ENCODE data around the gene MYRIP. TPM values are rescaled to one million over a fixed set of nuclear protein-coding genes. Genes with fewer than 3 reads are reported as not detected.

The MYRIP gene
- total and polyA plus RNA-seq, 2 of the 4 experiments (the other 2 are of a cell fraction), result not detected

GRCh38 chr3:40045051-40045450 is 235.6 kb downstream of the MYRIP start:
- no peaks in the 10 kb centered on the region for H3K79me1 ChIP-seq (ENCODE audit: low read depth in 1 of 2, low read length in 2 of 2)
- no peaks in the 10 kb centered on the region for H4K20me1 ChIP-seq (ENCODE audit: insufficient read depth, low read length)
- no peak overlapping the region for H3K56ac ChIP-seq (ENCODE audit: extremely low read depth, insufficient read depth, low read length)
- H3K27me3 ChIP-seq (ENCODE audit: control insufficient read depth, insufficient read depth, low read length), result no peaks in the 10 kb centered on the region
- H3K14ac ChIP-seq (replicated peaks; ENCODE audit: low read depth, low read length), result no peak overlapping the region
- H2BK15ac ChIP-seq (ENCODE audit: low read depth, low read length), result no peak overlapping the region
- no peak overlapping the region for H2BK20ac ChIP-seq (ENCODE audit: low read depth, low read length)
- no peak overlapping the region for H3K23ac ChIP-seq (ENCODE audit: low read depth, low read length)
- H4K8ac ChIP-seq (ENCODE audit: low read depth in 2 of 2, low read length in 2 of 2), result no peak overlapping the region
- BruUV-seq (replicated peaks), result no TSS peak
- dilution Hi-C loops (cut with HindIII; ENCODE audit: low sequenced_read_pairs, unreplicated experiment), result no loop called here
- no CpG with 5 or more reads among the region's 2 CpGs for WGBS, 2 experiments (ENCODE audit: extremely low coverage in 2 of 2, insufficient read length in 1 of 2)
- H4K5ac ChIP-seq (ENCODE audit: low read depth, low read length), result no peak overlapping the region
- ChIA-PET CTCF (no interaction called here), POLR2A (ENCODE audit: unreplicated experiment) (no interaction called here)
- H2BK5ac ChIP-seq (ENCODE audit: low read depth, low read length, poor library complexity, severe bottlenecking), result peak overlapping the region; percentile 33
- TF ChIP-seq MXI1 (IDR thresholded peaks at IDR 0.05; ENCODE audit: borderline replicate concordance, low read depth, low read length) (no peak), NFE2L2 (IDR thresholded peaks at IDR 0.05; ENCODE audit: low read depth, low read length) (no peak), MAFK (IDR thresholded peaks at IDR 0.05; ENCODE audit: low read depth, low read length) (no peak), POLR2A (IDR thresholded peaks at IDR 0.05; ENCODE audit: low read depth, low read length) (no peak), MAZ (IDR thresholded peaks at IDR 0.05; ENCODE audit: borderline replicate concordance, low read depth, low read length) (no peak), BHLHE40 (IDR thresholded peaks at IDR 0.05; ENCODE audit: low read depth, low read length) (no peak), RFX5 (IDR thresholded peaks at IDR 0.05; ENCODE audit: low read depth, low read length) (no peak), RCOR1 (IDR thresholded peaks at IDR 0.05; ENCODE audit: insufficient replicate concordance, low read length) (no peak), RAD21 (IDR thresholded peaks at IDR 0.05; ENCODE audit: low read length) (no peak), CHD1 (IDR thresholded peaks at IDR 0.05; ENCODE audit: low read depth, low read length) (no peak), SMC3 (IDR thresholded peaks at IDR 0.05; ENCODE audit: low read depth, low read length) (no peak), CEBPB (IDR thresholded peaks at IDR 0.05; ENCODE audit: low read depth, low read length) (no peak)
- TF ChIP-seq, protein P1, sequence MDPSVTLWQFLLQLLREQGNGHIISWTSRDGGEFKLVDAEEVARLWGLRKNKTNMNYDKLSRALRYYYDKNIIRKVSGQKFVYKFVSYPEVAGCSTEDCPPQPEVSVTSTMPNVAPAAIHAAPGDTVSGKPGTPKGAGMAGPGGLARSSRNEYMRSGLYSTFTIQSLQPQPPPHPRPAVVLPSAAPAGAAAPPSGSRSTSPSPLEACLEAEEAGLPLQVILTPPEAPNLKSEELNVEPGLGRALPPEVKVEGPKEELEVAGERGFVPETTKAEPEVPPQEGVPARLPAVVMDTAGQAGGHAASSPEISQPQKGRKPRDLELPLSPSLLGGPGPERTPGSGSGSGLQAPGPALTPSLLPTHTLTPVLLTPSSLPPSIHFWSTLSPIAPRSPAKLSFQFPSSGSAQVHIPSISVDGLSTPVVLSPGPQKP (IDR thresholded peaks at IDR 0.05; ENCODE audit: borderline replicate concordance, low read depth, low read length), result no peak
- no peak overlapping the region for H3K9ac ChIP-seq (ENCODE audit: low read depth, low read length)
- H3K9me1 ChIP-seq (ENCODE audit: insufficient read depth, low read length), result no peaks in the 10 kb centered on the region
- H2AK5ac ChIP-seq (ENCODE audit: low read depth, low read length), result no peak overlapping the region
- H3K4me3 ChIP-seq (ENCODE audit: insufficient read depth, low read depth, low read length), result no peak overlapping the region
- H3K4me2 ChIP-seq (ENCODE audit: low read depth, low read length), result no peak overlapping the region
- no peak overlapping the region for H2AFZ ChIP-seq (replicated peaks; ENCODE audit: low read length, poor library complexity)
- H3K9me3 ChIP-seq (ENCODE audit: control insufficient read depth, insufficient read depth, low read length), result peaks cover 12% of the 10 kb centered on the region
- DNase-seq, result no peak
- no peak overlapping the region for H3K18ac ChIP-seq (ENCODE audit: low read depth, low read length)
- ATAC-seq (ENCODE audit: low read depth), result no peak
- in situ Hi-C loops (cut with MboI; ENCODE audit: low sequenced_read_pairs), result no loop called here
- H4K91ac ChIP-seq (ENCODE audit: insufficient read depth, low read depth, low read length), result no peak overlapping the region
- H3K36me3 ChIP-seq (ENCODE audit: control insufficient read depth, insufficient read depth, low read length), result no peaks in the 10 kb centered on the region
- H3K27ac ChIP-seq (ENCODE audit: insufficient read depth, low read length), result no peak overlapping the region
- H2BK120ac ChIP-seq (ENCODE audit: low read depth, low read length), result no peak overlapping the region
- H3K4me1 ChIP-seq (ENCODE audit: control insufficient read depth, insufficient read depth, low read length), result no peaks in the 10 kb centered on the region
- no peak overlapping the region for H2AK9ac ChIP-seq (replicated peaks; ENCODE audit: low read depth, low read length, poor library complexity)
- H3K4ac ChIP-seq (ENCODE audit: low read depth, low read length), result no peak overlapping the region
- intact Hi-C loops (cut with micrococcal nuclease), result no loop called here
